ENCODE measurements around the gene MDN1.
"Not testable (repeated sequence)": the region's sequence is repeated elsewhere in the genome, so short reads cannot be mapped to it uniquely, and the experiment has no call there.

MDN1 gene

GRCh38 chr6:89784838-89785237 lies 34.8 kb downstream of the MDN1 start (continued):
- TF ChIP-seq TOX (CRISPR knock-in tag; IDR thresholded peaks at IDR 0.05; ENCODE audit: borderline replicate concordance) (no peak), ISL1 (CRISPR knock-in tag; IDR thresholded peaks at IDR 0.05) (no peak)

GRCh38 chr6:89783293-89783692 lies 36.3 kb downstream of the MDN1 start:
- not testable (repeated sequence) for ATAC-seq

DNA sequence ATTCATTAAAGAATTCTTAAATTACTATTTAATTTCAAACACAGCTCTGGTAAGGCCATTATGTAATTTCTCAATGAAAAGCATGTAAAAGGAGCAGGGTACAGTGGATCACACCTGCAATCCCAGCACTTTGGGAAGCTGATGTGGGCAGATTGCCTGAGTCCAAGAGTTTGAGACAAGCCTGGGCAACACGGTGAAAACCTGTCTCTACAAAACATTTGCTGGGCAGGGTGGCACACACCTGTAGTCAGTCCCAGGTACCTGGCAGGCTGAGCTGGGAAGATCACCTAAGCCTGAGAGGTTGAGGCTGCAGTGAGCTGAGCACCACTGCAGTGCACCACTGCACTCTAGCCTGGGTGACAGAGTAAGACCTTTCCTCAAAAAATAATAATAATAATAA lies 37.4 kb downstream of the MDN1 start:
- ATAC-seq = no peak
- TF ChIP-seq ZC3H10 (CRISPR knock-in tag; IDR thresholded peaks at IDR 0.05) (no peak), TOX (CRISPR knock-in tag; IDR thresholded peaks at IDR 0.05; ENCODE audit: borderline replicate concordance) (no peak), SNAI2 (CRISPR knock-in tag; IDR thresholded peaks at IDR 0.05) (no peak), ZNF70 (CRISPR knock-in tag; IDR thresholded peaks at IDR 0.05) (no peak), ZNF8 (CRISPR knock-in tag; IDR thresholded peaks at IDR 0.05) (no peak), OSR1 (CRISPR knock-in tag; IDR thresholded peaks at IDR 0.05) (no peak)

DNA sequence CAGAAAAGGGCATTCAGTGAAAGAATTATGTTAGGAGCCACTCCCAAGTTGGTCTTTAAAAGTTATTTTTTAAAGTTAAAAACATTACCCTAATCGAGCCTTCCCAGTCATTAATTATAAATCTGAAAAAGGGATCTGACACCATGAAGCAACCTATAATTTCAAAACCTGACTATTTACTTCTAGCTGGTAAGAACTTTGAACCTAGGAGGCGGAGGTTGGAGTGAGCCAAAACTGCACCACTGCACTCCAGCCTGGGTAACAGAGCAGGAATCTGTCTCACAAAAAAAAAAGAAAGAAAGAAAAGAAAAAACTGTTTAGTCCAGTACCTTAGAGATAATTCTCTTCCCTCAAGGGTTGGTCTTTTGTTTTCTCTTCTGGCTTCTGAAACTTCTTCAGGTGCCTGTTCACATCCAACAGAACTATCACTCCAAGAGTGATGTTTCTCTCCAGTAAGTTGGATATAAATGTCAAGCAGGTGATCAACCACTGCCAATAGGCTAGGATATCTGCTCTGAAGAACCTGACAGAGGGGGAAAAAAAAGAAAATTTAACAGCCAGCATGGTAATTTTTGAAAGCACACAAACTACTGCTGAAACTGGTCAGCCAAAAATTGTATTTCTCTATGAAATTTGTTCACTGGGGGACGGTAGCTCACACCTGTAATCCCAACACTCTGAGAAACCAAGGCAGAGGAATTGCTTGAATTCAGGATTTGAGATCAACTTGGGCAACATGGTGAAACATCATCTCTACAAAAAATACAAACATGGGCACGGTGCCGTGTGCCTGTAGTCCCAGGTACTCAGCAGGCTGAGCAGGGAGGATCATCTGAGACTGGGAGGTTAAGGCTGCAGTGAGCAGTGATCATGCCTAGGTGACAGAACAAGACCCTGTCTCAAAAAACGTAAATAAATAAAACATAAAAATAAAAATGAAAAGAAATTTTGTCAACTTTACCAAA lies 38.2 kb downstream of the MDN1 start:
- ATAC-seq = no peak
- no peak for TF ChIP-seq SNAI2 (CRISPR knock-in tag; IDR thresholded peaks at IDR 0.05)
- TF ChIP-seq, protein P1, sequence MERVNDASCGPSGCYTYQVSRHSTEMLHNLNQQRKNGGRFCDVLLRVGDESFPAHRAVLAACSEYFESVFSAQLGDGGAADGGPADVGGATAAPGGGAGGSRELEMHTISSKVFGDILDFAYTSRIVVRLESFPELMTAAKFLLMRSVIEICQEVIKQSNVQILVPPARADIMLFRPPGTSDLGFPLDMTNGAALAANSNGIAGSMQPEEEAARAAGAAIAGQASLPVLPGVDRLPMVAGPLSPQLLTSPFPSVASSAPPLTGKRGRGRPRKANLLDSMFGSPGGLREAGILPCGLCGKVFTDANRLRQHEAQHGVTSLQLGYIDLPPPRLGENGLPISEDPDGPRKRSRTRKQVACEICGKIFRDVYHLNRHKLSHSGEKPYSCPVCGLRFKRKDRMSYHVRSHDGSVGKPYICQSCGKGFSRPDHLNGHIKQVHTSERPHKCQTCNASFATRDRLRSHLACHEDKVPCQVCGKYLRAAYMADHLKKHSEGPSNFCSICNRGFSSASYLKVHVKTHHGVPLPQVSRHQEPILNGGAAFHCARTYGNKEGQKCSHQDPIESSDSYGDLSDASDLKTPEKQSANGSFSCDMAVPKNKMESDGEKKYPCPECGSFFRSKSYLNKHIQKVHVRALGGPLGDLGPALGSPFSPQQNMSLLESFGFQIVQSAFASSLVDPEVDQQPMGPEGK (CRISPR knock-in tag; IDR thresholded peaks at IDR 0.05; ENCODE audit: borderline replicate concordance) = no peak
- TF ChIP-seq PPARA (CRISPR knock-in tag; IDR thresholded peaks at IDR 0.05; ENCODE audit: borderline replicate concordance) = no peak
- no peak for TF ChIP-seq ZFP30 (CRISPR knock-in tag; IDR thresholded peaks at IDR 0.05)
- TF ChIP-seq ZC3H10 (CRISPR knock-in tag; IDR thresholded peaks at IDR 0.05) = no peak
- TF ChIP-seq ZNF565 (CRISPR knock-in tag; conservative IDR thresholded peaks at IDR 0.05; ENCODE audit: low read depth) = no peak
- TF ChIP-seq ESRRG (CRISPR knock-in tag; IDR thresholded peaks at IDR 0.05) = no peak
- TF ChIP-seq ZNF8 (CRISPR knock-in tag; IDR thresholded peaks at IDR 0.05) = no peak

- ATAC-seq = no peak
- TF ChIP-seq TOX (CRISPR knock-in tag; IDR thresholded peaks at IDR 0.05; ENCODE audit: borderline replicate concordance) (no peak), ZNF8 (CRISPR knock-in tag; IDR thresholded peaks at IDR 0.05) (no peak), GLIS3 (CRISPR knock-in tag; IDR thresholded peaks at IDR 0.05) (no peak), ISL1 (CRISPR knock-in tag; IDR thresholded peaks at IDR 0.05) (no peak)
Measured at GRCh38 chr6:89777455-89777854, 42.1 kb downstream of the MDN1 start.

- no peak for ATAC-seq
- TF ChIP-seq, protein P1 (CRISPR knock-in tag; IDR thresholded peaks at IDR 0.05; ENCODE audit: borderline replicate concordance) = no peak
- TF ChIP-seq POU6F1 (CRISPR knock-in tag; IDR thresholded peaks at IDR 0.05; ENCODE audit: borderline replicate concordance, low read depth) (no peak), ESRRG (CRISPR knock-in tag; IDR thresholded peaks at IDR 0.05) (no peak), CSDC2 (CRISPR knock-in tag; IDR thresholded peaks at IDR 0.05) (no peak), ZNF565 (CRISPR knock-in tag; conservative IDR thresholded peaks at IDR 0.05; ENCODE audit: low read depth) (no peak), ZNF8 (CRISPR knock-in tag; IDR thresholded peaks at IDR 0.05) (no peak), ZFP30 (CRISPR knock-in tag; IDR thresholded peaks at IDR 0.05) (no peak), ZNF70 (CRISPR knock-in tag; IDR thresholded peaks at IDR 0.05) (no peak)
Measured at GRCh38 chr6:89776583-89777233, 42.9 kb downstream of the MDN1 start.
